DOHH2 (cell line): ENCODE measurements around the gene PRSS38.

Source experiments
- H3F3A ChIP-seq: fragments of 200-600 bp; sonication (generic), shearing (Covaris generic); 2 replicates; pipeline ENCODE4 v1.6.0; 2016; ENCODE audit warnings: antibody characterized with exemption, mild to moderate bottlenecking; ENCODE audit not compliant: control insufficient read depth, insufficient read depth
- H3K27ac ChIP-seq: fragments of 200-600 bp; sonication (generic); 2 replicates; pipeline ENCODE4 v1.5.1; 2014; ENCODE audit warnings: low read depth, mild to moderate bottlenecking, low read length, moderate library complexity
- H3K27me3 ChIP-seq: fragments of 200-600 bp; sonication (generic); 2 replicates; pipeline ENCODE4 v1.6.1; 2014; ENCODE audit warnings: mild to moderate bottlenecking, low read length, mixed read lengths; ENCODE audit not compliant: control insufficient read depth
- H3K36me3 ChIP-seq: fragments of 200-600 bp; sonication (generic); 2 replicates; pipeline ENCODE4 v1.6.1; 2014; ENCODE audit warnings: mild to moderate bottlenecking, low read length, moderate library complexity, mixed read lengths; ENCODE audit not compliant: control insufficient read depth
- H3K4me1 ChIP-seq: fragments of 200-600 bp; sonication (generic); 2 replicates; pipeline ENCODE4 v1.6.1; 2014; ENCODE audit warnings: mild to moderate bottlenecking, low read length, mixed read lengths; ENCODE audit not compliant: control insufficient read depth
- H3K4me2 ChIP-seq: fragments of 200-600 bp; sonication (generic); 2 replicates; pipeline ENCODE4 v1.6.0; 2014; ENCODE audit warnings: mild to moderate bottlenecking, low read length, moderate library complexity
- H3K4me3 ChIP-seq: fragments of 200-600 bp; sonication (generic); 2 replicates; pipeline ENCODE4 v1.5.1; 2014; ENCODE audit warnings: mild to moderate bottlenecking, low read length, mixed read lengths
- H3K79me2 ChIP-seq: fragments of 200-600 bp; sonication (generic); 2 replicates; pipeline ENCODE4 v1.6.1; 2014; ENCODE audit warnings: mild to moderate bottlenecking, low read length, mixed read lengths; ENCODE audit not compliant: control insufficient read depth
- H3K9me2 ChIP-seq: fragments of 200-600 bp; sonication (generic); replicated peaks from 2 replicates; pipeline ENCODE4 v1.6.1; 2014; ENCODE audit warnings: mild to moderate bottlenecking, low read length, mixed read lengths; ENCODE audit not compliant: control insufficient read depth
- H3K9me3 ChIP-seq: fragments of 200-600 bp; sonication (generic); 2 replicates; pipeline ENCODE4 v1.6.1; 2014; ENCODE audit warnings: antibody characterized with exemption, low read length, mixed read lengths; ENCODE audit not compliant: control insufficient read depth, insufficient read depth
- H4K20me1 ChIP-seq: fragments of 200-600 bp; sonication (generic); 2 replicates; pipeline ENCODE4 v1.6.0; 2014; ENCODE audit warnings: low read depth, mild to moderate bottlenecking, antibody characterized with exemption, low read length, moderate library complexity; ENCODE audit not compliant: control insufficient read depth, insufficient read depth
- CTCF ChIP-seq: fragments of 200-600 bp; sonication (generic); IDR thresholded peaks from one replicate; pipeline ENCODE4 v1.5.1; 2014; ENCODE audit warnings: antibody characterized with exemption, mild to moderate bottlenecking, low read depth, low read length; ENCODE audit not compliant: poor library complexity, severe bottlenecking
- EZH2phosphoT487 ChIP-seq: fragments of 200-600 bp; sonication (generic); IDR thresholded peaks from 2 replicates; pipeline ENCODE4 v1.6.1; 2017; ENCODE audit warnings: borderline replicate concordance, mild to moderate bottlenecking, antibody characterized with exemption, low read length, moderate library complexity, mixed read lengths

Gene PRSS38

GRCh38 chr1:227767401-227768124 is 47.9 kb upstream of the PRSS38 start:
- Histone ChIP-seq H3K9me3 (no peaks in the 10 kb centered on the region), H3K9me2 (no peaks in the 10 kb centered on the region), H3F3A (no peaks in the 10 kb centered on the region), H3K79me2 (peaks cover 2% of the 10 kb centered on the region; the same call in 1 of the 2 replicates), H3K36me3 (peaks cover 24% of the 10 kb centered on the region), H3K4me3 (no peak overlapping the region), H3K27ac (no peak overlapping the region), H4K20me1 (peaks cover 6% of the 10 kb centered on the region; the same call in 1 of the 2 replicates), H3K27me3 (no peaks in the 10 kb centered on the region), H3K4me1 (peaks cover 2% of the 10 kb centered on the region), H3K4me2 (no peak overlapping the region)
- TF ChIP-seq EZH2phosphoT487, result no peak
- TF ChIP-seq CTCF, result no peak

- no peak overlapping the region for H3K4me2 ChIP-seq
- H3K27me3 ChIP-seq, result no peaks in the 10 kb centered on the region
- H3F3A ChIP-seq, result no peaks in the 10 kb centered on the region
- no peak overlapping the region for H3K4me3 ChIP-seq
- H3K9me2 ChIP-seq, result no peaks in the 10 kb centered on the region
- TF ChIP-seq CTCF, result no peak
- TF ChIP-seq EZH2phosphoT487, result no peak
- H3K36me3 ChIP-seq, result peaks cover 24% of the 10 kb centered on the region
- peaks cover 2% of the 10 kb centered on the region; the same call in 1 of the 2 replicates for H3K79me2 ChIP-seq
- no peaks in the 10 kb centered on the region for H3K9me3 ChIP-seq
- H3K4me1 ChIP-seq, result no peaks in the 10 kb centered on the region
- no peak overlapping the region for H3K27ac ChIP-seq
- peaks cover 6% of the 10 kb centered on the region; the same call in 1 of the 2 replicates for H4K20me1 ChIP-seq
Observed at GRCh38 chr1:227768125-227768439, 47.4 kb upstream of the PRSS38 start.

GRCh38 chr1:227768640-227769039 is 46.8 kb upstream of the PRSS38 start:
- Histone ChIP-seq H3K27ac (no peak overlapping the region), H3F3A (no peaks in the 10 kb centered on the region), H4K20me1 (peaks cover 6% of the 10 kb centered on the region; the same call in 1 of the 2 replicates), H3K36me3 (peaks cover 24% of the 10 kb centered on the region), H3K4me3 (no peak overlapping the region), H3K4me1 (no peaks in the 10 kb centered on the region), H3K9me2 (no peaks in the 10 kb centered on the region), H3K4me2 (no peak overlapping the region), H3K27me3 (no peaks in the 10 kb centered on the region), H3K9me3 (no peaks in the 10 kb centered on the region), H3K79me2 (no peaks in the 10 kb centered on the region)
- no peak for TF ChIP-seq CTCF
- TF ChIP-seq EZH2phosphoT487, result no peak
